IPS-18c (cell line): ENCODE results near the gene UBXN10.
"Not testable (repeated sequence)": the region's sequence is repeated elsewhere in the genome, so short reads cannot be mapped to it uniquely, and the experiment has no call there.

Source experiments
- H3K4me3 ChIP-seq: 2 replicates; pipeline ENCODE4 v1.7.0; 2013; ENCODE audit warnings: low read depth, mild to moderate bottlenecking, low read length, moderate library complexity; ENCODE audit not compliant: insufficient read depth
- H3K9me3 ChIP-seq: one replicate; pipeline ENCODE4 v1.6.1; 2013; ENCODE audit warnings: mild to moderate bottlenecking, low read length, moderate library complexity; ENCODE audit not compliant: control insufficient read depth, insufficient read depth

The UBXN10 gene

DNA sequence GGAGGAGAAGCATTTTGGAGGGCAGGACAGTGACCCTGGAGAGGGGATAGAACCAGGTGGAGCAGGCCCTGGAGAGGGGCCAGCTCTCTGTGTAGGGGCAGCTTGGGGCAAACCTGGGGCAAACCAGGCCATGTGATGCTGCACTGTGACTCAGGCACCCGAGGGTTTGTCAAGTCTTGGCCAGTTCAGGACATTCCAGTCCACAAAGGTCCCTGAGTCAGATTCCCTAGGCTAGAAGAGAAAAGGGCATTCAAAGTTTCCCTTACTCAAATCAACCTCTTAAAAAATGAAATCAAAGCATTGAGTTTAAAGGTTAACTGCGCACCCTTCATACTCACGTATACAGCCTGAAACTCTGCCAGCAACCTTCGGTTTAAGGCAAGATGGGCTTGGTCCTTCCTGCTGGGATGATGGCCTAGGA lies 25.6 kb downstream of the UBXN10 start:
- no peaks in the 10 kb centered on the region for H3K9me3 ChIP-seq
- H3K4me3 ChIP-seq = no peak overlapping the region

DNA sequence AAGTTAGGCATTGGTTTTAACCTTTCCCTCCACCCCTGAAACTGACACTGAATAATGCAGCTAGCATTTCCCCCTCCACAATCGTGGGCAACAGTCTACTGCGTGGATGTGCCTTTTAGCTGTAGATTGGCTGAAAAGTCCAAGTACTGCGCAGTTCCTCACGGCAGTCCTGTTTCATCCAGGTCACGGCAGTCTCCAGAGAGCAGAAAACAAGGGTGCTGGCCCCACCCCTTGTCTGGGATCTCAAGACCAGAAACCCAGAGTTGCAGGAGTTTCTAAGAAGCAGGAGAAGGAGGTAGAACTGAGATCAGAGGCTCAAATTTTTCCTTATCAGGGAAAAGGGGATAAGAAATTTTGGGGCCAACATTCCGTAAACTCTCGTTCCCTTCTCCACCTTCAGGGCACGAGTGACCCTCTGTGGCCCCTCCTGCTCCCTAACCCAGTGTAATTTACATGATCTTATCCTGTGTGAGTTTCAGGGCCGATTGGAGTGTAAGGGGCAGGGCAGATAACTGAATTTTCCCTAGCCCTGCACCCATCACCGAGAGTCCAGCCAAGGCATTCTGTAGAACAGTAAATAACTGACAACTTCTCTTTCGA lies 26.3 kb downstream of the UBXN10 start:
- Histone ChIP-seq H3K4me3 (no peak overlapping the region), H3K9me3 (no peaks in the 10 kb centered on the region)

DNA sequence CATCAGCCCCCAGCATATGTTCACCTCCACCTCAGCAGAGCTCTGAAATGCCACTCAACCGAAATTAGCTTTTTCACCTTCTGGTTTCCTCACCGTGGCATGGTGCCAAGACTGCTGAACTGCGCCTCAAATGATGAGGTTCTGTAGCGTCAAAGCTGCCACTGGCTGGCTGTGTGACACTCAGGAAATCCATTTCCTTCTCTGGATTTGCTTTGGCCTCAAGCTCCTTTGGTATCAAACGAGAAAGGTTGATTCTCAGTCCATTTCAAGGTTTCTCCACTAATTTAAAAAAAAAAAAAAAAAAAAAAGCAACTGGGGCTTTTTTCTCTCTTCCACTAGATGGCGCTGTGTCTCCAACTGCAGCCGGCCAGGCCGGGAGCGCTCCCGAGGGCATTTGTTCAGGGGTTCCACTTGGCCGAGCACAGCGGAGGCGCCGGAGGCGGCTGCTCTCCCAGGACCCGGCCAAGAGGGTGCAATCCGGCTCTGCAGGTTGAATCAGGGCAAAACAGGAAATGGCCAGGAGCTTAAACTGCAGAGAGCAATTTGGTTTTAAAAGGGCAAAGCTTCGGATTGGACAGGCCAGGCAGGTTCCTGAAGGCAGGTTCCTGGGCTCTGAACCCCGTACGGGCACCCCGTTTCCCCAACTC lies 26.9 kb downstream of the UBXN10 start:
- no peaks in the 10 kb centered on the region for H3K9me3 ChIP-seq
- H3K4me3 ChIP-seq = no peak overlapping the region

DNA sequence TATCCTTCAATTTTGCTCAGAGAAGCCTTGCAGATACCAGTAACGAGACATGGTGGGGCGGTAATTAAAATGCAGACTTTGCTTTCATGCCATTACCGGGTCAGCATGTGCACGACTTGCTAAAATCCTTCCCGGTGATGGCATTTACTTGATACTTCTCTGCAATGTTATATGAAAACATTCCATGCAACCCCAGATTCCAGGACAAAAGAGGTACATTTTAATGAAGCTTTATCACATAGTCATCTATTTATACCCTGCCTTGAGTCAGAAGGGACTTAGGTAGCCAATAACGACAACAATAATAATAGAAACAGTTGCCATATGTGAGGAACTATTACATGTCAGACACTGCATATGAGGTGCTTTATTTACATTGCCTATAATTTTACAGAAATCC lies 29.8 kb downstream of the UBXN10 start:
- Histone ChIP-seq H3K9me3 (no peaks in the 10 kb centered on the region), H3K4me3 (no peak overlapping the region)

DNA sequence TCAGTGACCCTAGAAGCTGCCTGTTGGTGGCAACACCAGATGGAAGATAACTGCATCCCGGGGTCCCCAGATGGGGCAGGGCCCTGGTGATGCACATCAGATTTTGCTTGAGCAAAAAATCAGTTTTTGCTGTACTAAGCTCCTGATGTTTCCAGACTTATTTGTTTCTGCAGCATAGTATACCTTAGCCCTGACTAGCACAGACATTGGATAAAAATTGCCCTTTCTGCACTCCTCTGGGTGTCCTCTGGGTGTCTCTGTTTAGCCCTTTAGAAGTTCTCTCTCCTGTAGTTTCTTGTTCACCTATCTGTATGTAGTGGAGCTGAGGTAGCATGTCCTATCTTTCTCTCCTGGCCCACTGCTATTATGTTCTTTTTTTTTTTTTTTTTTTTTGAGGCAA lies 30.7 kb downstream of the UBXN10 start:
- no peak overlapping the region for H3K4me3 ChIP-seq

DNA sequence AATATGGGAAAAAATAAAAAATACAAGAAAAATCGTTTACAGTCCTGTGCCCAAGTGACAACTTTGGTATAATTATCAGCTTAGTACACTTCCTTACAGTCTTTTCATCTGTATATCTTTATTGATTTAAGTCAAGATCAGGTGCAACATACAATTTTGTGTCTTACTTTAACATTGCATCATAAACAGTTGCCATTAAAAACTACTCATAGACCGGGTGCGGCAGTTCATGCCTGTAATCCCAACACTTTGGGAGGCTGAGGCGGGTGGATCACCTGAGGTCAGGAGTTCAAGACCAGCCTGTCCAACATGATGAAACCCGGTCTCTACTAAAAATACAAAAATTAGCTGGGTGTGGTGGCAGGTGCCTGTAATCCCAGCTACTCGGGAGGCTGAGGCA lies 33.2 kb downstream of the UBXN10 start:
- not testable (repeated sequence) for H3K4me3 ChIP-seq, H3K9me3 ChIP-seq

More for the DNA sequence above, 30.7 kb downstream of the UBXN10 start:
- H3K9me3 ChIP-seq = no peaks in the 10 kb centered on the region

DNA sequence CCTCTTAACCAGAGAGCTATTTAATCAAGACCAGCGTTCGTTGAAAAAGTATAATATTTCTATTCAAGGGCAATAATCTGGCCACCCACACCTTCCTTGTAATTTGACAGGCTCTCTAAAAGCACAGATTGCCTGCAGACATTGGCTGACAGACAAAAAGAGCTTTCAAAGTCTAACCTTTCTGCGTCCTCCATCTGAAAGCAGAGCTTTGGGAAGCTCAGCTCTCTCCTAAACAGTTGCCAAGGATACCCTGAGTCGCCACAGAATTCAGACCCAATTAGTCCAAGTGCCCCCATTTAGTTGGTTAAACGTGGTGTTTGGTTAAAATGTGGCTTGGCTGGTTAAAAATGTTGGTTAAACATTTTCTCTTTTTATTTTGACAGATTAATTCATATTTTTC lies 34.1 kb downstream of the UBXN10 start:
- H3K9me3 ChIP-seq = no peaks in the 10 kb centered on the region
- no peak overlapping the region for H3K4me3 ChIP-seq

DNA sequence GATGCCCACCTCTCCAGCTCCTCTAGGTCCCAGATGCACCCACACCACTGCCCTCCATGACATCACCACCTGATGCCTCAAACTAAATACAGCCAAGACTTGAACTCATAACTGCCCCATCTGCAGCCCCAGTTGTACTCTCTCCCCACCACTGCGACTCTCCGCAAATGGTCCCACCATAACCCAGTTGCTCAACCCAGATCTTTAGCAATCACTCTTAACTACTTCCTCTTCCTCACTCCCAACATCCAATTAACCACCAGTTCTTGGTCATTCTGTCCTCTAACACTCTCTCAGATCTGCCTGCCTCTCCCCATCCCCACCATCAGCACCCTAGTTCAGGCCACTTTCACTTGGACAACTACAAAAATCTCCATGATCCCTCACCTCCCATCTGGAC lies 37.2 kb downstream of the UBXN10 start:
- Histone ChIP-seq H3K9me3 (no peaks in the 10 kb centered on the region), H3K4me3 (no peak overlapping the region)

DNA sequence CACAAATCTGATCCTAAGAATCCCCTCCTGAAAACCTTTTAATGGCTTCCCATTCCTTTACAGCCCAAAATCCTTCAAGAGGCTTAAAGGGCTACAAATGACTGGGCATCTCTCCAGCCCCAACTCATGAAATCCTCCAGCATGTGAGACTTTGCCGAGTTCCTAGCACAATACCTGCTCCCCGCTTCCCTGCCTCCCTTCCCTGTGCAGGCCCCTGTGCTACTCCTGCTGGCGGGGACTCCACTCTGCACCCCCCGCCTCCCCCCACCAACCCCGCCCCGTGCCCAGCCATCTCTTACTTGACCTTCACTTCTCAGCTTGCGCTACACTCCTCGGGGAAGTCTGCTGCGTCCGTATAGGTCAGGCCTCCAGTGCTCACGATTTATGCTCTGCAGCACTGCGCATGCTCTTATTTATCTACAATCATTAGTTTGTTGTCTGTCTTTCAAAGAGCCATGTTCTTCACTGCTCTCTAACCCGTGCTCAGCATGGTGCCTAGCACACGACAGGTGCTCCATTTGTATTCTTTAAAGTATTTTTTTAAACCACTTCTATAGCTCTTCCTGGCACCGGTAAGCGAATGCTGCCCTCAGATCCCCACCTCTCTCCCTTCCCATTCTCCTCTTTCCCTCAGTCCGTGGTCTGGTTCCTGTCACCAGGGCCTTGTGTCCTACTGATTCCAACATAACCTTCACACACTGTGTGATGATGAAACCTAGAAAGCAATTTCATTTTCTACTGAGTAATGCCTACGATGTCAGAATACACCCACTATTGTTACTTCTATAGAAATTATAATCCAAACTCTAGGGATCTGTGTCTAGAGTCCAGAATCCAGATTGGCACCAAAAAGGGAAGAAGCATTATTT lies 37.9 kb downstream of the UBXN10 start:
- Histone ChIP-seq H3K4me3 (no peak overlapping the region), H3K9me3 (no peaks in the 10 kb centered on the region)

DNA sequence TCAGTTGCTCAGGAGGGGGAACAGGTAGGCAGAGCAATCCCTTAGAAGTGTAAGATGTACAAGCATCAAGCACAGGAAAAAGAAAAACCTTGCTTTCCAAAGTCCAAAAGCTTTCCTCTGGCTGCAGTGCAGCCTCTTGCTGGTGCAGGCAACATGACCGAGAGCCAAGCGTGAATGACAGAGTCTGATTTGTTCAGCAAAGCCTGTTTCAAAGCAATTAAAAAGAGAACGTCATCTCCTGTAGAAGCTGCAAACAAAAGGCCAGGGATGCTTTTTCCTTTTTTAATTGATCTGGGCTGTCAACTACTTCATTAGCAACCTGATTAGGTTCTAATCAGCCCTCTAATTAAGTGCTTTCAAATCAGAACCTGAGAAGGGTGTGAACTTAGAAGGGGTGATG lies 38.6 kb downstream of the UBXN10 start:
- H3K9me3 ChIP-seq = no peaks in the 10 kb centered on the region
- H3K4me3 ChIP-seq = no peak overlapping the region

DNA sequence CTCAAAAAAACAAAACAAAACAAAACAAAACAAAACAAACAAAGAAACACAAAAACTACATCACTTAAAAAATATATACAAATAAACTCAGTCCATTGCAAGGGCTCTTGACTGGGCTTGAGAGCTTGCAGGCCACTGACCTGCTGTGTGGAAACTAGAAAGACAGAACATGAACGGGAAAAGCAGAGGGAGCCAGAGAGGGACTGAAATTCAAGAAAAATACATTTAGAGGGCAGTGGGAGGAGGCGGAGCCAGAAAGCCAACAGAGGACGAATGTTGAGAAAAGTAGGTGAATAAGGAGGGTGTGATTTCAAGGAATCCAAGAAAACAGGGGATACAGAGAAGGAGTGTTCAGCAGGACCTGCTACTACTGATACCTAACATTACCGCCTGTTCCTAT lies 41.8 kb downstream of the UBXN10 start:
- Histone ChIP-seq H3K4me3 (no peak overlapping the region), H3K9me3 (no peaks in the 10 kb centered on the region)

DNA sequence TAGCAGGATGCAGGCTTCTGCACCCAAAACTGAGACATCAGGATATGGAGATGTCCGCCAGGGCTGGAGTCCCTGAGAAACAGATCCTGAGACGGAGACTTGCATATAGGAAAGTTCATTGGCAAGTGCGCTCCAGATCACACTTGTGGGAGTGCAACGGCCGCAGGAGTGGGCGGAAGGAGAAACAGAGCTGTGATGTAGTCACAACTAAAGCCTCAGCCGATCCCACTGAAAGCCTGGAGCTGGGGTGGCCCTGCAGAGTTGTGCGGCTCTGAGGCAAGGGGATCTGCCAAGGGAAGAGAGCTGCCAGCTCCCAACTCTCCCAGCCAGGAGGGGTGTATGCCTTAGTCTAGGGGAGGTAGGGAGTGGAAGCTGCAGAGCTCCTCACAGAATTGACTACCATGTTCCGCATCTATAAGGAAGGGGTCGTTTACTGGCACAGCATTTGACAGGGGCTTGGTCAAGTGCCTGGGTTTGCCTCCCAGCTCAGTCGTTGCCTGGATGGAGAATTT lies 42.5 kb downstream of the UBXN10 start:
- no peaks in the 10 kb centered on the region for H3K9me3 ChIP-seq
- no peak overlapping the region for H3K4me3 ChIP-seq

DNA sequence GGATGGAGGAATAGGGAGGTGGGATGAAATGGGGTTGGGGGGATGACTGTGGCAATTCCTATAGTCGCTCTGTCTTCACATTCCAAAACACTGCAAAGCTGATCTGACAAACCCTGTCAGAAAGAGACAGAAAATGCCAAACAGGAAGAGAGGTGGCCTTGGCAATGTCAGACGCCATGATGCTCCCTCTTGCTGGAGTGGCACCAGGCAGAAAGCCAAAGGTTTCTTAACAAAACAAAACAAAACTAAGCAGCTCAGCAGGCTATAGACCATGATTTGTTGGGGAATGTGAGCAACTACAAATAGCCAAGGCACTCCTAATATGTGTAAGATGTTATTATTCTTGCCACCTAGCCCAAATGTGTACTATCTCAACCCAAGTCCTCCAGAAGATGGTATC lies 43.3 kb downstream of the UBXN10 start:
- Histone ChIP-seq H3K4me3 (no peak overlapping the region), H3K9me3 (no peaks in the 10 kb centered on the region)

DNA sequence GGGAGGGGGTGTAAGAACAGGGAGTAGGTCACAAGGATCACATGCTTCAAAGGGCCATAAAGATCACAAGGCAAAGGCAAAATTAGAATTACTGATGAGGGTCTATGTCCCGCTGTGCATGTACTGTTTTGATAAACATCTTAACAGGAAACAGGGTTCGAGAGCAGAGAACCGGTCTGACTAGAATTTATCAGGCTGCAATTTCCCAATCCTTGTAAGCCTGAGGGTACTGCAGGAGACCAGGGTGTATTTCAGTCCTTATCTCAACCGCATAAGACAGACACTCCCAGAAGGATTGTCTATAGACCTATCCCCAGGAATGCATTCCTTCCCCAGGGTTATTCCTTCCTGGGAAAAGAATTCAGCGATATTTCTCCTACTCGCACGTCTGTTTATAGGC lies 46.7 kb downstream of the UBXN10 start:
- H3K9me3 ChIP-seq, H3K4me3 ChIP-seq: not testable (repeated sequence)

DNA sequence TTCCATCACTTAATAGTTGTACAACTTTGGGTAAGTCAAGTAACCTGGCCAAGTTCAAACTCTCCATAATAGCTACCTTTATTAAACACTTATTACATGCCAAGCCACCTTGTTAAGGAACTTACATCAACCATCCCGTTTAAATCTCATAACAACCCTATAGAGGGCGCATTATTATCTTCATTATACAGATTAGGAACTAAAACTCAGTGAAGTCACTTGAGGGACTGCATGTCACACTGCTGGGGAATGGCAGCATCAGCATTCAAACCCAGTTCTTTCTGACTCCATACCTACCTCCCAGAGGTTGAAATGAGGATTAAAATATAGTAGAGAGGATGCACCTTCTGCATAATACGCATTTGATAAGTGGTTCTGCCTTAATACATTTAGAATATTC lies 47.5 kb downstream of the UBXN10 start:
- no peak overlapping the region for H3K4me3 ChIP-seq

DNA sequence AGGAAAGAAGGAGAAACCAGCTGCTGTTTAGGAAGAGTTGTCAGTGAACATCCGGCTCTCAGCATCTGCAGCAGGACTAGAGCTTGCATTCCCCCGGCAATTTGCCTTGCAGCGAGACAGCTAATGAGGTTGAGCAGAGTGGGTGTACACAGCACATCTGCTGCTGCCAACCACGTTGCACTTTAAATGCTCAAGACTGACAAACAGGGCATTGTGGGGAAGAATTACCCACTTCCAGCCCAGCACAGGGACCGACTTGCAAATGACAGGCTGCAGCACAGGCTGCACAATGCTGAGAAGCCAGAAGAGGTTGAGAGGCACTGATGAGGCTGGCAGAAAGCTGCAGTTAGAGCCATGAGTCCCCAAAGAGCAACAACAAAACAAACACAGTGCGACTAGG lies 48.0 kb downstream of the UBXN10 start:
- no peak overlapping the region for H3K4me3 ChIP-seq
- no peaks in the 10 kb centered on the region for H3K9me3 ChIP-seq

More for the DNA sequence above, 47.5 kb downstream of the UBXN10 start:
- no peaks in the 10 kb centered on the region for H3K9me3 ChIP-seq

DNA sequence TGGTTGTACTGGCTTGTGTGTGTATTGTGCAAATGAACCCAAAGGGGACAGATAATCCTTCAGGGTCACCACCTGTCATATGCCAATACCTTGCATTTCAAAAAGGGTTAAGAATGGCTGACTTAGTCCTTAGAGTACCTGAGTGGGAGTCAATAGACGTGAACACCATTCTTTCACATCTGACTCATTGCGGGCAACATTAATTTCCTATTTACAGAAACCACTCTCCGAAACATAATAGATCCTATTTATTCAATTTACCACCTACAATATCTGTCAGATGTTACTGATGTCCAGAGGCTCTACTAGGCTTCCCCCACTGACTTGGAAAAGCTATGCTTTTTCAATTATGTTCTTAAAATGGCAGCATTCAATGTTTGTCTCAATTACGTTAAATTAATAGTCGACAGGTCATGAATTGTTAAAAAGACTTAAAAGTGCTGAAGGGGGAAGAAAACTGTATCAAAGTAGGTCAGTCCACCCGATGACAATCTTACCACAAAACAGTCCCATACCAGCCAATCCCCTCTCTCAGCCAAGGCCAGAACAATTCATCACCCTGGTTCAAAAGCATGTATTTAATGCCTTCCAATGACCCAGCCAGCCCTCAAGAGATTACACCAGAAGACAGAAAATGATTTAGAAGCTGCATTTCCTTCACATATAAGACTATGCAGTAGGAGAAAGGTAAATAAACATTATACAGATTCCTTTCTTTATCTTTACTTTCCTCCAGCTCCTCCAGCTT lies 49.1 kb downstream of the UBXN10 start:
- Histone ChIP-seq H3K4me3 (no peak overlapping the region), H3K9me3 (no peaks in the 10 kb centered on the region)
